ENCODE data around the gene HOXA6. TPM values are rescaled to one million over a fixed set of nuclear protein-coding genes. Genes with fewer than 3 reads are reported as not detected.
A peak's percentile ranks its signal among the peaks of the same experiment; 100 is the strongest.

HOXA6 gene
- total and polyA plus RNA-seq, 2 donors (not counting 3 experiments of a cell fraction or from before 2014, with no cell fraction given) = 10.0 to 20.7 TPM

DNA sequence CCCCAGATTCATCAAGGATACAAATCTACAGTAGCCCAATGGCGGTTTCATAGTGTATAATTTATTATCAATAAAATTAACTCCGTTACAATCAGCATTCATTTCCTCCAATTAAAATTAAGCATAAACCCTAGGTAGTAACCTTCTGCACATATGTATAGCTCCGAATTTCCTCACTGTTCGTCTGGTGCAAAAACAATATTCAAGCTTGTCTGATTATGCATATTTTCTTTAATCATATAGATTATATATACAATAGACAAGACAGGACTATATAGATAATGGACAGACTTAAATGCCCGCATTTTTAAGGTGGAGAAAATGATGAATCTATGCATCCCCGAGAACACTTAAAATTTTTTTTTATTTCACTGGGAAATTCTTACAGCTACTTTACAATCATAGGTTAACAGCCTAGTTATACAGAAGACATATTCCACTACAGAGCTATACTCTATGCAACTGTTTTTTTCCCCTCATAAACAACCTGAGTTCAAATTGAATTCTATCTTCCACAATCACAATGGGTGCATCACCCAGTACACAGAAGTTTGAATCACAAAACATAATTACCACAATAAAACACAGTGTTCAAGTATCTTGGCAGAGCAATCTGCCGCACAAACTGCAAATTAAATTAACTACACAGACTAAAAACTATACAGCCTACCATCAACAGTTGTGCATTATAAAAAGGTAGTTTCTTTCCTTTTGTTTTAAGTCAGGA lies 15.2 kb upstream of the HOXA6 start:
- Histone ChIP-seq H3K27ac (ENCODE audit: insufficient read depth, low read depth, low read length) (peak overlapping the region; percentile 91), H3K9me1 (replicated peaks; ENCODE audit: control insufficient read depth, extremely low read depth, insufficient read depth, low read length) (no peaks in the 10 kb centered on the region), H3K79me2 (ENCODE audit: control insufficient read depth, insufficient read depth, low read length) (peaks cover 78% of the 10 kb centered on the region), H3K4me3 (replicated peaks in 1 of 3; ENCODE audit: insufficient read depth in 1 of 3, low read depth in 1 of 3, low read length in 3 of 3) (peak overlapping the region; percentile 63 to 98 (median 88)), H4K20me1 (replicated peaks; ENCODE audit: control insufficient read depth, extremely low read depth, insufficient read depth, low read length) (no peaks in the 10 kb centered on the region), H3K27me3 (ENCODE audit: control insufficient read depth in 2 of 2, insufficient read depth in 2 of 2, low read length in 2 of 2) (no peaks in the 10 kb centered on the region), H3K36me3 (ENCODE audit: control insufficient read depth in 2 of 2, extremely low read depth in 1 of 2, insufficient read depth in 2 of 2, low read length in 2 of 2) (peaks cover 3 to 7% of the 10 kb centered on the region in 2 experiments), H3K9me3 (replicated peaks; ENCODE audit: control insufficient read depth, insufficient read depth, low read length) (no peaks in the 10 kb centered on the region), H2AFZ (ENCODE audit: low read depth, low read length) (no peak overlapping the region), H3K9ac (replicated peaks; ENCODE audit: extremely low read depth, insufficient read depth, low read length) (peak overlapping the region; percentile 85), H3K4me1 (ENCODE audit: control insufficient read depth, extremely low read depth, insufficient read depth, low read length) (peaks cover 53% of the 10 kb centered on the region), H3K4me2 (ENCODE audit: insufficient read depth, low read length) (peak overlapping the region; percentile 91)
- TF ChIP-seq JUN (IDR thresholded peaks at IDR 0.05; ENCODE audit: borderline replicate concordance, insufficient read depth, insufficient read length, low read depth) = no peak
- no peak for TF ChIP-seq EZH2 (IDR thresholded peaks at IDR 0.05; ENCODE audit: borderline replicate concordance, low read depth, low read length, severe bottlenecking)
- TF ChIP-seq GATA2 (IDR thresholded peaks at IDR 0.05; ENCODE audit: insufficient read depth, insufficient read length, low read depth, low read length) = no peak
- TF ChIP-seq FOS (IDR thresholded peaks at IDR 0.05; ENCODE audit: borderline replicate concordance, insufficient read depth, low read length) = no peak
- no peak for TF ChIP-seq POLR2AphosphoS5 (IDR thresholded peaks at IDR 0.05; ENCODE audit: insufficient read depth, low read depth, low read length)
- TF ChIP-seq, protein P1, sequence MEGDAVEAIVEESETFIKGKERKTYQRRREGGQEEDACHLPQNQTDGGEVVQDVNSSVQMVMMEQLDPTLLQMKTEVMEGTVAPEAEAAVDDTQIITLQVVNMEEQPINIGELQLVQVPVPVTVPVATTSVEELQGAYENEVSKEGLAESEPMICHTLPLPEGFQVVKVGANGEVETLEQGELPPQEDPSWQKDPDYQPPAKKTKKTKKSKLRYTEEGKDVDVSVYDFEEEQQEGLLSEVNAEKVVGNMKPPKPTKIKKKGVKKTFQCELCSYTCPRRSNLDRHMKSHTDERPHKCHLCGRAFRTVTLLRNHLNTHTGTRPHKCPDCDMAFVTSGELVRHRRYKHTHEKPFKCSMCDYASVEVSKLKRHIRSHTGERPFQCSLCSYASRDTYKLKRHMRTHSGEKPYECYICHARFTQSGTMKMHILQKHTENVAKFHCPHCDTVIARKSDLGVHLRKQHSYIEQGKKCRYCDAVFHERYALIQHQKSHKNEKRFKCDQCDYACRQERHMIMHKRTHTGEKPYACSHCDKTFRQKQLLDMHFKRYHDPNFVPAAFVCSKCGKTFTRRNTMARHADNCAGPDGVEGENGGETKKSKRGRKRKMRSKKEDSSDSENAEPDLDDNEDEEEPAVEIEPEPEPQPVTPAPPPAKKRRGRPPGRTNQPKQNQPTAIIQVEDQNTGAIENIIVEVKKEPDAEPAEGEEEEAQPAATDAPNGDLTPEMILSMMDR (IDR thresholded peaks at IDR 0.05; ENCODE audit: extremely low read depth in 1 of 2, insufficient read depth in 1 of 2, low read depth in 1 of 2, low read length in 2 of 2) = no peak
- TF ChIP-seq MYC (IDR thresholded peaks at IDR 0.05; ENCODE audit: low read depth, low read length) = no peak
- no peak for TF ChIP-seq POLR2A (IDR thresholded peaks at IDR 0.05; ENCODE audit: low read depth, low read length)
- TF ChIP-seq, protein P2, sequence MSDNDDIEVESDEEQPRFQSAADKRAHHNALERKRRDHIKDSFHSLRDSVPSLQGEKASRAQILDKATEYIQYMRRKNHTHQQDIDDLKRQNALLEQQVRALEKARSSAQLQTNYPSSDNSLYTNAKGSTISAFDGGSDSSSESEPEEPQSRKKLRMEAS (IDR thresholded peaks at IDR 0.05; ENCODE audit: insufficient read depth, insufficient read length) = no peak
- CTCF ChIA-PET = interaction anchor here (0.9 to 4.6 kb wide), 15 partner anchors 8 to 797 kb away, joined by 3 to 145 read pairs (median 14); partner anchors contain the start of genes HOXA10, HOXA11, HOXA3 and HOXA4
- no peak for FAIRE-seq
- intact Hi-C loops (cut with micrococcal nuclease) = loop anchor here (5.0 kb wide), 3 partner anchors 745 to 1770 kb away; no protein-coding TSS in a partner anchor
- no peak for DNase-seq (ENCODE audit: low read depth, low spot score)
- TSS peak; percentile 18 for BruUV-seq (replicated peaks)
- dilution Hi-C loops (cut with MboI; ENCODE audit: extremely low pct_ligation_motif_present, low sequenced_read_pairs) = loop anchor here (10.0 to 25.0 kb wide), 3 partner anchors 308 to 975 kb away; no protein-coding TSS in a partner anchor
- POLR2A ChIA-PET = interaction anchor here (1.2 to 2.4 kb wide), 3 partner anchors 10 to 22 kb away, joined by 3 to 15 read pairs (median 6); partner anchors contain the start of genes HOXA11 and HOXA3

All from endothelial cell of umbilical vein (primary cell).